Measurements from ENCODE around the gene ROBO1. TPM values are rescaled to one million over a fixed set of nuclear protein-coding genes. Genes with fewer than 3 reads are reported as not detected.
"Not testable (repeated sequence)": the region's sequence is repeated elsewhere in the genome, so short reads cannot be mapped to it uniquely, and the experiment has no call there.

ROBO1 gene
- 1 to 10 TPM; 1.3 to 2.1 TPM for total RNA-seq

DNA sequence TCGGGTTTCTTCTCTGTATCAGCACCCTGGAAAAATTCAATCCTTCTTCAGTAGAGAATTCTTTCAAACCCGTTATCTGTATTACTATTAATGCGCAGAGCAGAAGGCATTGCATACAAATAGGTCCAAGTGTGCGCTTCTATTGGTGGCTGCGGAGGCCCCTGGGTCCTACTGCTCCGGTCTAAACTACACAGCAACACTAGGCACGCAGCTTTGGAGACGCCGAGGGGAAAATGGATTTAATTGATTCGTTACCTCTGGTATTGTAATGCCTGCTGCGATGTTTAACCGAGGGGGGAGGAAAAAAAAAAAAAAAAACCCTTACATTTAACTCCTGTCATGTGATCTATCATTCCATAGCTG is at the start of gene ROBO1:
Gene ROBO1, minus strand, starts transcription at position 94 of the 363 bp plus-strand sequence.
- Mint-ChIP-seq H3K27ac (no peak within 1 kb of the TSS), H3K36me3 (ENCODE audit: low read depth) (no peaks in the 10 kb centered on the region), H3K4me1 (no peaks in the 10 kb centered on the region), H3K4me3 (no peak within 1 kb of the TSS), H3K27me3 (peaks cover 11% of the 10 kb centered on the region), H3K9me3 (ENCODE audit: low read depth) (peaks cover 3% of the 10 kb centered on the region)
- POLR2A ChIA-PET, result no interaction called here
- ATAC-seq (no peak), DNase-seq (no peak)
- CTCF ChIA-PET, result no interaction called here
- intact Hi-C loops (cut with DNase I, micrococcal nuclease), result no loop called here

DNA sequence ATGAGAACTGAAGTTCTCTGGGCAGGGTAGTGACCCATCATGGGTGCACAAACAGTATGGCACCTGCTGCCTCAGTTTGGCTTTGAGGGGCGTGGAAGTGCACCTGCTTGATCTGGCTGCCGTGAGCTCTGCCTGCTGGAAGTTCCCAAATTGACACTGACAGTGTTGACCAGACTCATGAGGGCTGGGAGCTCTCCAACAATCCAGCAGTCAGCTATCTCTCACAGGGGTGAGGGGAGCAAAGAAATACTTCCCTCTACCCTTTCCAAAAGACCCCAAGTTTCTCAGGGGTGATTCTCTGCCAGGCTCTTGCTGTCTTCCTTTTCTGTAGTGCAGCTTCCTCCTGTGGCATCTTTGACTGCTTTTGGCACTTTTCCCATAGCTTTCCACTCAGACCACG is 49.4 kb upstream of the ROBO1 start:
- DNase-seq (no peak), ATAC-seq (no peak)
- peaks cover 24% of the 10 kb centered on the region for H3K9me3 Mint-ChIP-seq (ENCODE audit: low read depth)
- H3K4me1 Mint-ChIP-seq, result no peaks in the 10 kb centered on the region
- H3K27me3 Mint-ChIP-seq, result no peaks in the 10 kb centered on the region
- ChIA-PET POLR2A (no interaction called here), CTCF (no interaction called here)
- intact Hi-C loops (cut with DNase I, micrococcal nuclease), result no loop called here
- H3K36me3 Mint-ChIP-seq (ENCODE audit: low read depth), result no peaks in the 10 kb centered on the region
- H3K4me3 Mint-ChIP-seq, result no peak overlapping the region
- no peak overlapping the region for H3K27ac Mint-ChIP-seq

DNA sequence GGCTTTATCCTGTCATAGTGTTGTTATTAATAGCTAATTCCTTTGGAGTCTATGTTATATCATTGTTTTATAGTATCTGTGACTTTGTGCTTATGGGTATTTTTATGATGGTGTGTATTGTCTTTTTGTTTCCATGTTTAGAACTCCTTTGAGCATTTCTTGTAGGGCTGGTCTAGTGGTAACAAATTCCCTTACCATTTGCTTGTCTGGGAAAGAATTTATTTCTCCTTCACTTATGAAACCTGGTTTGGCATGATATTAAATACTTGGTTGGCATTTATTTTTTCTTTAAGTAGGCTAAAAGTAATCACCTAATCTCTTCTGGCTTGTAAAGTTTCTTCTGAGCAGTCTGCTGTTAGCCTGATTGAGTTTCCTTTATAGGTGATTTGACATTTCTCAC is 47.7 kb upstream of the ROBO1 start:
- no peak overlapping the region for H3K27ac Mint-ChIP-seq
- intact Hi-C loops (cut with DNase I, micrococcal nuclease), result no loop called here
- H3K36me3 Mint-ChIP-seq (ENCODE audit: low read depth), result no peaks in the 10 kb centered on the region
- no peak overlapping the region for H3K4me3 Mint-ChIP-seq
- peaks cover 24% of the 10 kb centered on the region for H3K9me3 Mint-ChIP-seq (ENCODE audit: low read depth)
- H3K4me1 Mint-ChIP-seq, result no peaks in the 10 kb centered on the region
- CTCF ChIA-PET, result no interaction called here
- H3K27me3 Mint-ChIP-seq, result no peaks in the 10 kb centered on the region
- DNase-seq, result no peak
- no peak for ATAC-seq
- POLR2A ChIA-PET, result no interaction called here

DNA sequence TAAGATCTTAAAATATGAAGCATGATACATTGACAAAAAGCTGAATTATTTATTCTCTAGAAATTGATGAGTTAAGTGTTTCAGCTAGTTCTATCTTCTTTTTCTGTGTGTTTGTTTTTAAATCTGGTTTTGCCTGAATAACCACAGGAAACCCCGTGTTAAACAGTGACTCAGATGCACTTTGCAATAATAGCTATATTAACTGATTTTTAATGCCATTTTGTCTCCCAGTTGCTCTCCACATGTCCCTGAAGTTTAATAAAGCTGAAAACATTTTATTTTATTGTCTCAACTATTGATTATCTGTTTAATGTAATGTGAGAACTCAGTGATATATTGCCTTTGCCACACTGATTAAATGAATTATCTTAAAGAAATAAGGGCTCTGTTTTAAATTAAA is 42.8 kb upstream of the ROBO1 start:
- Mint-ChIP-seq H3K4me1 (no peaks in the 10 kb centered on the region), H3K9me3 (ENCODE audit: low read depth) (peaks cover 8% of the 10 kb centered on the region), H3K4me3 (no peak overlapping the region), H3K27ac (no peak overlapping the region), H3K27me3 (no peaks in the 10 kb centered on the region), H3K36me3 (ENCODE audit: low read depth) (no peaks in the 10 kb centered on the region)
- ATAC-seq, result no peak
- no peak for DNase-seq
- CTCF ChIA-PET, result no interaction called here
- intact Hi-C loops (cut with DNase I, micrococcal nuclease), result no loop called here
- POLR2A ChIA-PET, result no interaction called here

DNA sequence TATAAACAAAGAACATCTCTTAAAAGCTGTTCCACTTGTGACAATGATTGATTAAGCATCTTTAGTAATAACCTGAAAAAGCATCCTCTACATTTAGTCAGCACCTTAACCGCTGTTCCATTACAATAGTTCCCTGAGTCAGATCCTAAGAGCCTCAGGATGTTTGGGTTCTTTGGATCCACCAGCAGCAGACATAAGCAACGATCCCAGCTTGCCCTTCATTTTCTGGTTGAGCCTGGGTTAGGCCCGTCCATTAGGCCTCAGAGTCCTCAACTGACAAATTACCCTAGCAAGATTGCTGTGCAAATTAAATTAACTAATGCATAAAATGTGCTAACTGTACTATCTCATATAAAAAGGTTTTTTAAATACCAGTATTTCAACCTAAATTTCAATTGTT is 42.3 kb upstream of the ROBO1 start:
- intact Hi-C loops (cut with DNase I, micrococcal nuclease), result no loop called here
- Mint-ChIP-seq H3K36me3 (ENCODE audit: low read depth) (no peaks in the 10 kb centered on the region), H3K4me3 (no peak overlapping the region), H3K4me1 (no peaks in the 10 kb centered on the region), H3K9me3 (ENCODE audit: low read depth) (peaks cover 4% of the 10 kb centered on the region), H3K27me3 (no peaks in the 10 kb centered on the region), H3K27ac (no peak overlapping the region)
- no peak for DNase-seq
- no peak for ATAC-seq
- ChIA-PET CTCF (no interaction called here), POLR2A (no interaction called here)

DNA sequence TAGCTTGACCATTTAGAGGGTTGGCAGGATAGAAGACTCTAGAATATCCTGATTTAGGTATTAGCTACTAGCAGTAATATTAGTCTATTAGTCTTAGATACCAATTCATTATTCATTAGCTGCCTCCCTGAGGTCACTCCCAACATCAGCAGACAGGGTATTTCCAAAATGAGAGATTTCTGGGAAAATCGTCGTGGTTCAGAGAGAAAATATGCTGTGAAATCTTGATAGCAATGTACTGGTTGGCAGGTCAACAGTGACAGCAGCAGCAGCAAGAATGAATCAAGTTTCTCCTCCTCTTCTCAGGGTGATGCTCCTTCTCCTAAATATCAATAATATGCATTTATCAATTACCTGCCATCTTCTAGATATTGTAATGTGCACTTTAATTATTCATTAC is 41.3 kb upstream of the ROBO1 start:
- CTCF ChIA-PET, result no interaction called here
- intact Hi-C loops (cut with DNase I, micrococcal nuclease), result no loop called here
- no peaks in the 10 kb centered on the region for H3K4me1 Mint-ChIP-seq

DNA sequence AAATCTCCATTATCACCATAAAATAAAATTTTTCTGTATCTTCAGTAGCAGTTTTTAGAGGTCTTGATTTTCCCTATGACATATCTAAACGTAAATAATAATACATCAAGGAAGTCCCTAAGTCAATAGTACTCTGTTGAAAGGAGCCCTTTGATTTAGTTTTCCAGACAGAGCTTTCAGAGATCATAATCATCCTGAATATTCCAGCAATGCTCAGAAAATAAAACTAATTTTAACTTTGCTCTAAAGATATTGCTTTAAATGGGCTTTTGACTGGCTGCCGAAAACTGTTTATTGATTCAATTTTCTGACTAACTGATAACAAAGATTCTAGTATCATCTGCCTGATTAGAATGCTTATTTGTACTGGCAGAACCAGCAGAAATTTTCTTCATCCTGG is 40.7 kb upstream of the ROBO1 start:
- ATAC-seq (no peak), DNase-seq (no peak)
- H3K27me3 Mint-ChIP-seq, result no peaks in the 10 kb centered on the region
- H3K4me1 Mint-ChIP-seq, result no peaks in the 10 kb centered on the region
- no peak overlapping the region for H3K4me3 Mint-ChIP-seq
- intact Hi-C loops (cut with DNase I, micrococcal nuclease), result no loop called here
- POLR2A ChIA-PET, result no interaction called here
- H3K9me3 Mint-ChIP-seq (ENCODE audit: low read depth), result peaks cover 2% of the 10 kb centered on the region
- H3K27ac Mint-ChIP-seq, result no peak overlapping the region
- CTCF ChIA-PET, result no interaction called here
- no peaks in the 10 kb centered on the region for H3K36me3 Mint-ChIP-seq (ENCODE audit: low read depth)

More for the DNA sequence above, 41.3 kb upstream of the ROBO1 start:
- Mint-ChIP-seq H3K27me3 (no peaks in the 10 kb centered on the region), H3K9me3 (ENCODE audit: low read depth) (peaks cover 3% of the 10 kb centered on the region), H3K36me3 (ENCODE audit: low read depth) (no peaks in the 10 kb centered on the region), H3K27ac (no peak overlapping the region), H3K4me3 (no peak overlapping the region)
- POLR2A ChIA-PET, result no interaction called here
- ATAC-seq, result no peak
- DNase-seq, result no peak

DNA sequence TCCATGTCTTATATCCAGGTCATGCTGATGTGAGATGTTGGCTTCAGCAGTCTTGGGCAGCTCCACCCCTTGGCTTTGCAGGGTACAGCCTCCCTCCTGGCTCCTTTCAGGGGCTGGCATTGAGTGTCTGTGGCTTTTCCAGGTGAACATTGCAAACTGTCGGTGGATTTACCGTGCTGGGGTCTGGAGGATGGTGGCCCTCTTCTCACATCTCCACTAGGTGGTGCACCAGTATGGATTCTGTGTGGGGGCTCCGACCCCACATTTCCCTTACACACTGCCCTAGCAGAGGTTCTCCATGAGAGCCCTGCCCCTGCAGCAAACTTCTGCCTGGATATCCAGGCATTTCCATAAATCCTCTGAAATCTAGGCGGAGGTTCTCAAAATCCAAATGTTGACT is 22.4 kb upstream of the ROBO1 start:
- peaks cover 14% of the 10 kb centered on the region for H3K9me3 Mint-ChIP-seq (ENCODE audit: low read depth)
- H3K4me1 Mint-ChIP-seq; DNase-seq; CTCF ChIA-PET; POLR2A ChIA-PET; H3K27ac Mint-ChIP-seq; H3K27me3 Mint-ChIP-seq; H3K4me3 Mint-ChIP-seq; ATAC-seq; intact Hi-C loops (cut with DNase I, micrococcal nuclease); H3K36me3 Mint-ChIP-seq (ENCODE audit: low read depth): not testable (repeated sequence)

DNA sequence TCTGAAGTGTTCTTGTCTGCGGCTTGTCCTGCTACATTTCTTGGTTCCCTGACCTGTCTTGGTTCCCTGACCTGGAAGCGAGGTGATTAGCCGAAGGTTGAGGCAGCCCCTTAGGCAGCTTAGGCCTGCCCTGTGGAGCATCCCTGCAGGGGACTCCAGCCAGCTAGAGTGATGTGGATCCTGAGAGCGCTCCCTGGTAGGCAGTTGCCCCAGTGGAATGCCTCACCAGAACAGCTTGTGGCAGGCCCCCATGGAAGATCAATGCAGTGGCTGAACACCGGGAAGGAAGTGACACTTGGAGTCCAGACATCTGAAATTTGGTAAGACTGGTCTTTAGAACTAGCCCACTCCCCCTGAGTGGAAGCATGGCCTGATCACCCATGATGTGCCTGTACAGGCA is 5.5 kb upstream of the ROBO1 start:
- Mint-ChIP-seq H3K27ac (no peak overlapping the region), H3K4me1 (no peaks in the 10 kb centered on the region), H3K36me3 (ENCODE audit: low read depth) (no peaks in the 10 kb centered on the region), H3K27me3 (peaks cover 2% of the 10 kb centered on the region), H3K9me3 (ENCODE audit: low read depth) (peaks cover 9% of the 10 kb centered on the region), H3K4me3 (no peak overlapping the region)
- CTCF ChIA-PET, result no interaction called here
- DNase-seq (no peak), ATAC-seq (no peak)
- POLR2A ChIA-PET, result no interaction called here
- intact Hi-C loops (cut with DNase I, micrococcal nuclease), result no loop called here

DNA sequence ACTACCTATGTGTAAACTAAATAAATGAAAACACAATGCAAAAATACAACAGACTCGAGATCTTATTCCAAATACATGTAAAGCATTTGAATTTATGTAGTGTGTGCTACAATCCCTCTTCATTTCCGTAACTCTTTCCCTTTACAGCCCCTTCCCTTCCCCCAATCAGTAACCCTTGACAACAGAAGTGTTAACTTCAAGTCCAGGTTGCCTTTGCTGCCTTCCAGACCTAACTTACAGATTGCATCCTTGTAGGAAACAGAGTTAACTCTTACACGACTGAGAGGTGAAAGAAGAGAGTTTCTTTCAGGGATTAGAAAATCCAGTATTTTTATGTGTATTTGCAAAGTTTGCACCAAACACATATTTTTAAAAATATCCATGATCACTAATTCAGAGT is 1.4 kb upstream of the ROBO1 start:
- H3K4me1 Mint-ChIP-seq, result no peaks in the 10 kb centered on the region
- H3K36me3 Mint-ChIP-seq (ENCODE audit: low read depth), result no peaks in the 10 kb centered on the region
- intact Hi-C loops (cut with DNase I, micrococcal nuclease), result no loop called here
- H3K27ac Mint-ChIP-seq, result no peak overlapping the region
- DNase-seq, result no peak
- no peak overlapping the region for H3K4me3 Mint-ChIP-seq
- H3K27me3 Mint-ChIP-seq, result peaks cover 11% of the 10 kb centered on the region
- no peak for ATAC-seq
- POLR2A ChIA-PET, result no interaction called here
- CTCF ChIA-PET, result interaction anchor here (0.6 kb wide), 1 partner anchor 101 kb away, joined by 3 read pairs; no protein-coding TSS in a partner anchor
- H3K9me3 Mint-ChIP-seq (ENCODE audit: low read depth), result peaks cover 5% of the 10 kb centered on the region

DNA sequence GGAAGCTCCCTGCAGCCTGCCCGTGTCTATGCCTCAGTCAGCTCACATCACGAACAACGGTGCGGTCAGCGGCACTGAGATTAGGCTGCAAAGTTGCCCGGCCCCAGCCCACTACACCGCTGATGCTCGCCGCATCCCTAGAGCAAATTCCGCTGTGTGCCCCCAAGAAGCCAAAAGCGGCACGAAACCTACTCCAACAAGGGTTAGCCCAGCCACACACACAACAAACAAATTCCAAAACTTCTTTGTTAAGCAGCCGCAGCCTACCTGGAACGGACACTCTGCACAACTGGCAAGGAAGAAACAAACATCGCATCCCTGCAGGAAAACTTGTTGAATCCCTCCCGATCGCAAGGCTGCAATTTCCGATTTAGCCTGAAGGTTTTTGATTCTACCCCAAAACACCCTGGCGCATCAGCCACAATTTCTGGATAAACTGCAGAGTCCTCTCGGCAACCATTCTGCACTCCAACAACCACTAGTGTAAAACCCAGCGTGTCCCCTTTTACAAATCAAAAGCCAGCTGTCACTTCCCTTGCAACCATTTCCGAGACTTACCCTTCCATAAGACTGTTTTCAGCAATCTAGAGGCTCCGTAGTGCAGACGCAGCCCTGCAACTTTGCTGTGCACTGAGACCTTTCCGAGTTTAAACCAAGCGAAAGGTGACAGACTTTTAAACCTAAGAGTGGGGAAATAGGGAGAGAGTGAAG is 449 bp downstream of the ROBO1 start:
- ChIA-PET CTCF (no interaction called here), POLR2A (no interaction called here)
- DNase-seq (no peak), ATAC-seq (no peak)
- Mint-ChIP-seq H3K9me3 (ENCODE audit: low read depth) (peaks cover 3% of the 10 kb centered on the region), H3K27ac (no peak overlapping the region), H3K27me3 (peaks cover 11% of the 10 kb centered on the region), H3K36me3 (ENCODE audit: low read depth) (no peaks in the 10 kb centered on the region), H3K4me3 (no peak overlapping the region), H3K4me1 (no peaks in the 10 kb centered on the region)
- intact Hi-C loops (cut with DNase I, micrococcal nuclease), result no loop called here

DNA sequence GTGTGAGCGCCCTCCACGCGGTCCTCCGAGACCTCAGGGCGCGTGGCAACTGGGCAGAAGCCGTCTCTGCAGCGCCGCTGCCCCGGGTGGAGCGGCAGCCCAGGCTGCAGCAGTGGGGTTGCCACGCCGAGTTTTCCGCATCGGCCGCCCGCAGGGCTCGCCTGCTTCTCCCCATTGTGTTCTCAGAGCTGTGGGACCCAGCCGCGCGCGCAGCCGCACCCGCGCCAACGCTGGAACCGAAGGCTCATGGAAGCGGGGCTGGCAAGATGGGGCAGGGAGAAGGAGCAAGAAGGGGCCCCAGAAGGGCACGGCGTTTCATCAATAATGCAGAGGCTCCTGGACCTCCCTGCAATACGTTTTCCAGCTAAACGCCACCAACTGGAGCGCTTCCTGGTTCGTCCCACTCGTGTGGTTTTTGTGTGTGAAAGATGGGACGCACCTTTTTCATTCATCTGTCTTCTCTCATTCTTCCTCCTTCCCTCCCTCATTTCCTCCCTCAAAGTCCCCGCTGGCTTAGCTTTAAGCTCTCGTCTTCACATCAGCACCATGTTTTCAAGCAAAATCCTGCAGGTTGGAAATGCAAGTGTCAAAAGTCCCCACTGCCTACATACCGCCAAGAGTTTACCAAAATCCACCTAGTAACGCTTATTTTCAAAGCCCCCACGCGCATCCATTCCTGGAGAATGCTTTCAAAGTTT is 1.2 kb downstream of the ROBO1 start:
- H3K4me3 Mint-ChIP-seq, result no peak overlapping the region
- H3K4me1 Mint-ChIP-seq, result no peaks in the 10 kb centered on the region
- ChIA-PET POLR2A (no interaction called here), CTCF (no interaction called here)
- H3K9me3 Mint-ChIP-seq (ENCODE audit: low read depth), result peaks cover 3% of the 10 kb centered on the region
- DNase-seq (no peak), ATAC-seq (no peak)
- peaks cover 11% of the 10 kb centered on the region for H3K27me3 Mint-ChIP-seq
- no peak overlapping the region for H3K27ac Mint-ChIP-seq
- H3K36me3 Mint-ChIP-seq (ENCODE audit: low read depth), result no peaks in the 10 kb centered on the region
- intact Hi-C loops (cut with DNase I, micrococcal nuclease), result no loop called here

Measured in activated CD4-positive, alpha-beta T cell treated with anti-CD3 and anti-CD28 coated beads for 36 hours (primary cell).